SK-N-SH (cell line): ENCODE data around the gene TIMM22. TPM values are rescaled to one million over a fixed set of nuclear protein-coding genes. Genes with fewer than 3 reads are reported as not detected.

Experiments
- CTCF ChIA-PET: fragments of 300-600, 350-600 bp; formaldehyde crosslinking; extraction: SDS; loops from one replicate; lab custom pipeline; 2021; lab: Yijun Ruan, JAX
- POLR2A ChIA-PET: fragments of 350-600 bp; sonication (Branson Sonifier 250); formaldehyde crosslinking; extraction: SDS; loops from one replicate; lab custom pipeline; 2020; ENCODE audit warnings: antibody characterized with exemption, inconsistent platforms; lab: Yijun Ruan, JAX
- DNase-seq: peaks from one replicate; pipeline ENCODE4 v3.0.0; 2012
- H2AFZ ChIP-seq: fragments of 200-600 bp; sonication (generic); 2 replicates; pipeline ENCODE4 v1.8.1; 2016; ENCODE audit warnings: antibody characterized with exemption, mild to moderate bottlenecking, low read depth
- H3F3A ChIP-seq: fragments of 200-600 bp; sonication (generic); replicated peaks from 2 replicates; pipeline ENCODE3; 2016; ENCODE audit warnings: antibody characterized with exemption, mild to moderate bottlenecking; ENCODE audit not compliant: insufficient read depth
- H3K27ac ChIP-seq, 2 experiments: fragments of 200-500 bp in 1 of 2; fragments of 200-600 bp in 1 of 2; sonication (Bioruptor generic) in 1 of 2; sonication (generic), shearing (Covaris generic) in 1 of 2; 2 replicates each; pipeline versions ENCODE4 v1.5.1 to v1.6.1; 2014 to 2016; ENCODE audit warnings: low read depth in 2 of 2, inconsistent platforms in 1 of 2, low read length in 1 of 2, mild to moderate bottlenecking in 1 of 2, mixed read lengths in 1 of 2
- H3K27me3 ChIP-seq: fragments of 200-600 bp; sonication (generic), shearing (Covaris generic); 2 replicates; pipeline ENCODE4 v1.6.1; 2016; ENCODE audit warnings: mixed run types; ENCODE audit not compliant: insufficient read depth
- H3K36me3 ChIP-seq, 2 experiments: fragments of 200-500 bp in 1 of 2; fragments of 200-600 bp in 1 of 2; sonication (Bioruptor generic) in 1 of 2; sonication (generic) in 1 of 2; replicated peaks in 1 of 2; 2 replicates each; pipeline versions ENCODE3 to v1.5.1; 2014 to 2016; ENCODE audit warnings: low read length in 1 of 2, mild to moderate bottlenecking in 1 of 2; ENCODE audit not compliant: insufficient read depth in 2 of 2, control insufficient read depth in 1 of 2
- H3K4me1 ChIP-seq, 2 experiments: fragments of 200-500 bp in 1 of 2; fragments of 200-600 bp in 1 of 2; sonication (Bioruptor generic) in 1 of 2; sonication (generic), shearing (Covaris generic) in 1 of 2; 2 replicates each; pipeline versions ENCODE4 v1.5.1 to v1.6.1; 2014 to 2016; ENCODE audit warnings: low read depth in 1 of 2, low read length in 1 of 2, mixed run types in 1 of 2; ENCODE audit not compliant: insufficient read depth in 2 of 2, control insufficient read depth in 1 of 2
- H3K4me2 ChIP-seq: fragments of 200-600 bp; sonication (generic), shearing (Covaris generic); 2 replicates; pipeline ENCODE4 v1.6.1; 2017; ENCODE audit warnings: mixed run types
- H3K4me3 ChIP-seq, 2 experiments: fragments of 200-500 bp in 1 of 2; fragments of 200-600 bp in 1 of 2; sonication (Bioruptor generic) in 1 of 2; sonication (generic), shearing (Covaris generic) in 1 of 2; 2 replicates each; pipeline versions ENCODE4 v1.5.1 to v1.8.1; 2014 to 2016; ENCODE audit warnings: low read depth in 2 of 2, inconsistent platforms in 1 of 2, low read length in 1 of 2, mild to moderate bottlenecking in 1 of 2, mixed read lengths in 1 of 2, moderate library complexity in 1 of 2
- H3K79me2 ChIP-seq: fragments of 200-600 bp; sonication (generic); 2 replicates; pipeline ENCODE4 v1.8.1; 2017; ENCODE audit warnings: mild to moderate bottlenecking; ENCODE audit not compliant: insufficient read depth
- H3K9ac ChIP-seq: fragments of 200-600 bp; sonication (generic); 2 replicates; pipeline ENCODE4 v1.6.1; 2017; ENCODE audit warnings: mixed run types
- H3K9me2 ChIP-seq: fragments of 200-600 bp; sonication (generic); 2 replicates; pipeline ENCODE4 v1.6.1; 2017; ENCODE audit warnings: mixed run types
- H3K9me3 ChIP-seq: fragments of 200-600 bp; sonication (generic); 2 replicates; pipeline ENCODE4 v1.6.1; 2017; ENCODE audit warnings: mixed run types, mild to moderate bottlenecking, moderate library complexity
- H4K20me1 ChIP-seq: fragments of 200-600 bp; sonication (generic); 2 replicates; pipeline ENCODE4 v1.6.1; 2017; ENCODE audit warnings: mild to moderate bottlenecking, mixed run types; ENCODE audit not compliant: insufficient read depth
- CHD2 ChIP-seq: fragments of 150-350 bp; IDR thresholded peaks from 2 replicates; pipeline ENCODE4 v1.6.1; 2018; ENCODE audit warnings: low read length; ENCODE audit not compliant: partially characterized antibody
- CTCF ChIP-seq: fragments of 200-600 bp; sonication (generic); IDR thresholded peaks from 2 replicates; pipeline ENCODE4 v1.6.1; 2017; ENCODE audit warnings: antibody characterized with exemption, mild to moderate bottlenecking, moderate library complexity
- EZH2phosphoT487 ChIP-seq: fragments of 200-600 bp; sonication (generic); IDR thresholded peaks from 2 replicates; pipeline ENCODE4 v1.6.1; 2017; ENCODE audit warnings: low read depth, mixed run types, mild to moderate bottlenecking, antibody characterized with exemption, moderate library complexity, borderline replicate concordance
- FOXJ3 ChIP-seq: sonication (generic); formaldehyde crosslinking; IDR thresholded peaks from 2 replicates; pipeline ENCODE4 v1.5.1; 2020; ENCODE audit warnings: mild to moderate bottlenecking, missing genetic modification reagents
- GATA2 ChIP-seq: sonication (generic); formaldehyde crosslinking; IDR thresholded peaks from 2 replicates; pipeline ENCODE4 v1.5.0; 2020; ENCODE audit warnings: mild to moderate bottlenecking, missing genetic modification reagents
- JUND ChIP-seq: IDR thresholded peaks from 2 replicates; pipeline ENCODE4 v1.4.0; 2012
- MEF2A ChIP-seq: IDR thresholded peaks from 2 replicates; pipeline ENCODE4 v1.4.0; 2012; ENCODE audit warnings: low read depth, borderline replicate concordance
- MXI1 ChIP-seq: IDR thresholded peaks from 2 replicates; pipeline ENCODE4 v1.6.1; 2012; ENCODE audit warnings: mild to moderate bottlenecking, low read depth, low read length, improper control_type of control experiment
- NFIC ChIP-seq: IDR thresholded peaks from 2 replicates; pipeline ENCODE4 v1.4.0; 2012; ENCODE audit warnings: borderline replicate concordance
- PBX3 ChIP-seq: IDR thresholded peaks from 2 replicates; pipeline ENCODE4; 2012
- RAD21 ChIP-seq: IDR thresholded peaks from 2 replicates; pipeline ENCODE4 v1.6.1; 2012; ENCODE audit warnings: mild to moderate bottlenecking, low read length
- RCOR1 ChIP-seq: fragments of 150-350 bp; IDR thresholded peaks from 2 replicates; pipeline ENCODE4 v1.6.1; 2017; ENCODE audit warnings: antibody characterized with exemption, low read length
- RFX5 ChIP-seq: IDR thresholded peaks from 2 replicates; pipeline ENCODE4 v1.6.1; 2012; ENCODE audit warnings: mild to moderate bottlenecking, improper control_type of control experiment, low read length
- RXRA ChIP-seq: IDR thresholded peaks from 2 replicates; pipeline ENCODE4 v1.4.0; 2012; ENCODE audit warnings: low read depth, mild to moderate bottlenecking, borderline replicate concordance
- SIN3A ChIP-seq: IDR thresholded peaks from 2 replicates; pipeline ENCODE4 v1.6.1; 2012; ENCODE audit warnings: low read depth, mild to moderate bottlenecking, low read length, moderate library complexity, borderline replicate concordance
- TAF1 ChIP-seq: IDR thresholded peaks from 2 replicates; pipeline ENCODE4 v1.6.1; 2012; ENCODE audit warnings: low read depth, mild to moderate bottlenecking, low read length, moderate library complexity, borderline replicate concordance
- TEAD4 ChIP-seq: IDR thresholded peaks from 2 replicates; pipeline ENCODE4 v1.4.0; 2012; ENCODE audit warnings: mild to moderate bottlenecking, borderline replicate concordance; ENCODE audit not compliant: insufficient read depth
- USF1 ChIP-seq: IDR thresholded peaks from 2 replicates; pipeline ENCODE4 v1.4.0; 2012; ENCODE audit warnings: low read depth, borderline replicate concordance
- YY1 ChIP-seq: IDR thresholded peaks from 2 replicates; pipeline ENCODE4 v1.4.0; 2012; ENCODE audit warnings: low read depth, mild to moderate bottlenecking
- WGBS: methylation state at CpG from one replicate; pipeline ENCODE4 v1.1.6; 2017; ENCODE audit warnings: low lambda C conversion rate; 5-methylcytosine and 5-hydroxymethylcytosine counted together
- polyA plus RNA-seq, 3 experiments: library from polyadenylated mRNA; depleted of rRNA; stranded (reverse); fragments of >200 nt; gene quantifications; 2 replicates each; pipeline ENCODE4 v1.2.3, GENCODE V29; 2012

TIMM22 gene
- polyA plus RNA-seq, 1 of the 3 experiments (the other 2 are of a cell fraction), result 9.9 TPM

- Histone ChIP-seq H3K4me2 (no peak overlapping the region), H3K27me3 (no peaks in the 10 kb centered on the region), H3K9me2 (no peaks in the 10 kb centered on the region), H3K79me2 (no peaks in the 10 kb centered on the region), H3F3A (no peaks in the 10 kb centered on the region), H4K20me1 (no peaks in the 10 kb centered on the region), H3K27ac (no peak overlapping the region), H3K36me3 (peaks cover 12 to 26% of the 10 kb centered on the region in 2 experiments), H3K4me1 (no peaks in the 10 kb centered on the region; a peak in 1 of 4 replicates), H3K4me3 (no peak overlapping the region), H3K9me3 (no peaks in the 10 kb centered on the region), H2AFZ (no peak overlapping the region), H3K9ac (no peak overlapping the region)
- ChIA-PET CTCF (interaction anchor here (0.8 to 2.7 kb wide), 5 partner anchors 7 to 51 kb away, joined by 4 to 11 read pairs (median 5); no protein-coding TSS in a partner anchor), POLR2A (interaction anchor here (0.5 kb wide), 1 partner anchor 34 kb away, joined by 3 read pairs; no protein-coding TSS in a partner anchor)
- no peak for DNase-seq
- no peak for TF ChIP-seq GATA2 (CRISPR knock-in tag)
- no peak for TF ChIP-seq RCOR1
- no peak for TF ChIP-seq YY1
- no peak for TF ChIP-seq RXRA
- TF ChIP-seq SIN3A, result no peak
- TF ChIP-seq PBX3, result no peak
- TF ChIP-seq TEAD4, result no peak
- TF ChIP-seq RAD21, result no peak
- TF ChIP-seq JUND, result no peak
- TF ChIP-seq NFIC, result no peak
- TF ChIP-seq EZH2phosphoT487, result no peak
- TF ChIP-seq RFX5, result no peak
- no peak for TF ChIP-seq MXI1
- no peak for TF ChIP-seq USF1
- TF ChIP-seq FOXJ3 (CRISPR knock-in tag), result no peak
- TF ChIP-seq MEF2A, result no peak
- no peak for TF ChIP-seq CHD2
- no peak for TF ChIP-seq CTCF
- no peak for TF ChIP-seq TAF1
- 95% methylated on average over 26 of the region's 28 CpGs for WGBS
Observed at GRCh38 chr17:1049446-1050225, 52.7 kb downstream of the TIMM22 start.
